K562 (cell line): ENCODE data around the gene PAFAH1B2. TPM values are rescaled to one million over a fixed set of nuclear protein-coding genes. Genes with fewer than 3 reads are reported as not detected.

Source experiments
- ATAC-seq: fragments of 200-7000 bp; cut with Tn5 transposase; 3 replicates; pipeline ENCODE4 v1.9.1; 2020; ENCODE audit warnings: moderate library complexity
- BruUV-seq: library from RNA; stranded (reverse); fragments of 400-500 nt; replicated peaks from 2 replicates; lab custom pipeline; 2021; lab: Mats Ljungman, UMichigan
- CTCF ChIA-PET: fragments of 300-600 bp; formaldehyde crosslinking; extraction: SDS; loops from one replicate; lab custom pipeline; 2021; ENCODE audit warnings: low intra/inter-chr PET ratio; lab: Yijun Ruan, JAX
- POLR2A ChIA-PET: fragments of 300-600, 350-650 bp; sonication (Branson Sonifier 250); formaldehyde crosslinking; extraction: SDS; loops from one replicate; lab custom pipeline; 2021; ENCODE audit warnings: antibody characterized with exemption, inconsistent platforms; lab: Yijun Ruan, JAX
- DNase-seq, 4 experiments: peaks; one replicate each; pipeline versions ENCODE4 v3.0.0 to v3.0.0-alpha.2; 2011 to 2018; ENCODE audit warnings: low spot score in 3 of 4, mixed read lengths in 3 of 4; ENCODE audit errors: extremely low read depth in 1 of 4
- FAIRE-seq: peaks from 2 replicates; lab custom pipeline; 2011; peaks lifted over from hg19 to GRCh38; lab: Jason Lieb, UNC
- H2AFZ ChIP-seq: 2 replicates; pipeline ENCODE4 v1.6.0; 2011; ENCODE audit warnings: low read depth, low read length, control low read depth, inconsistent platforms
- H3K27ac ChIP-seq: fragments of 200-600 bp; 3 replicates; pipeline ENCODE4 v1.8.0; 2011; ENCODE audit warnings: low read depth, mild to moderate bottlenecking, control low read depth, inconsistent platforms, low read length, moderate library complexity, mixed read lengths; ENCODE audit errors: extremely low read depth
- H3K27me3 ChIP-seq, 2 experiments: fragments of 300-600 bp in 1 of 2; 2 replicates in 1 of 2; 3 replicates in 1 of 2; pipeline versions ENCODE4 v1.6.0 to v1.8.0; 2011; ENCODE audit warnings: inconsistent platforms in 2 of 2, low read length in 2 of 2, mild to moderate bottlenecking in 1 of 2, mixed read lengths in 1 of 2, moderate library complexity in 1 of 2; ENCODE audit not compliant: control insufficient read depth in 2 of 2, insufficient read depth in 2 of 2
- H3K36me3 ChIP-seq: fragments of 300-600 bp; 3 replicates; pipeline ENCODE4 v1.8.0; 2011; ENCODE audit warnings: mild to moderate bottlenecking, low read length, inconsistent platforms; ENCODE audit not compliant: control insufficient read depth, insufficient read depth
- H3K4me1 ChIP-seq, 2 experiments: fragments of 200-600 bp in 1 of 2; replicated peaks in 1 of 2; 2 replicates in 1 of 2; 3 replicates in 1 of 2; pipeline versions ENCODE4 v1.5.1 to v1.8.0; 2011; ENCODE audit warnings: inconsistent platforms in 2 of 2, low read length in 2 of 2, mild to moderate bottlenecking in 1 of 2, mixed read lengths in 1 of 2, moderate library complexity in 1 of 2; ENCODE audit not compliant: control insufficient read depth in 2 of 2, insufficient read depth in 2 of 2
- H3K4me2 ChIP-seq: 2 replicates; pipeline ENCODE4 v1.6.1; 2011; ENCODE audit warnings: low read length, control low read depth, inconsistent platforms, mixed read lengths; ENCODE audit not compliant: insufficient read depth
- H3K4me3 ChIP-seq: fragments of 200-600 bp; sonication (generic), shearing (Covaris generic); 2 replicates; pipeline ENCODE4 v1.5.1; 2016; ENCODE audit warnings: control low read depth, inconsistent platforms
- H3K79me2 ChIP-seq: fragments of 200-600 bp; 3 replicates; pipeline ENCODE4 v1.8.0; 2011; ENCODE audit warnings: low read length, inconsistent platforms; ENCODE audit not compliant: control insufficient read depth, insufficient read depth
- H3K9ac ChIP-seq, 2 experiments: 2 replicates each; pipeline versions ENCODE4 v1.6.0 to v1.6.1; 2011; ENCODE audit warnings: low read depth in 2 of 2, low read length in 2 of 2, control low read depth in 1 of 2, inconsistent platforms in 1 of 2, mild to moderate bottlenecking in 1 of 2, mixed read lengths in 1 of 2; ENCODE audit not compliant: insufficient read depth in 1 of 2
- H3K9me1 ChIP-seq: one replicate; pipeline ENCODE4 v1.6.0; 2011; ENCODE audit warnings: inconsistent platforms, mild to moderate bottlenecking, low read length, moderate library complexity; ENCODE audit not compliant: control insufficient read depth, insufficient read depth
- H3K9me3 ChIP-seq: replicated peaks from 2 replicates; pipeline ENCODE4 v1.5.1; 2011; ENCODE audit warnings: low read depth, low read length, inconsistent platforms; ENCODE audit not compliant: control insufficient read depth, insufficient read depth
- H4K20me1 ChIP-seq: replicated peaks from 2 replicates; pipeline ENCODE4 v1.6.1; 2011; ENCODE audit warnings: low read length, inconsistent platforms, mixed read lengths; ENCODE audit not compliant: control insufficient read depth, insufficient read depth
- CCAR2 ChIP-seq: fragments of 200-400 bp; formaldehyde crosslinking; IDR thresholded peaks from 2 replicates; pipeline ENCODE4 v1.6.1; 2017; ENCODE audit warnings: mild to moderate bottlenecking, low read depth, low read length
- POLR2G ChIP-seq: fragments of 200-400 bp; formaldehyde crosslinking; IDR thresholded peaks from 2 replicates; pipeline ENCODE4 v1.6.1; 2017; ENCODE audit warnings: low read depth, mild to moderate bottlenecking, antibody characterized with exemption, low read length, moderate library complexity
- RAD21 ChIP-seq, 2 experiments: fragments of 250-450 bp in 1 of 2; fragments of 450-650 bp in 1 of 2; sonication (Bioruptor Pico) in 1 of 2; formaldehyde crosslinking in 1 of 2; IDR thresholded peaks in 1 of 2; conservative IDR thresholded peaks in 1 of 2; 2 replicates each; pipeline versions ENCODE4 v1.4.0 to v1.8.0; 2020 to 2022; ENCODE audit warnings: mild to moderate bottlenecking in 2 of 2, moderate library complexity in 1 of 2
- WGBS: fragments of 100-300 bp; shearing (Covaris generic); methylation state at CpG from one replicate; pipeline ENCODE4 v1.1.6; 2016; ENCODE audit warnings: low coverage, mixed read lengths; ENCODE audit not compliant: insufficient coverage; ENCODE audit errors: missing lambda C conversion rate; 5-methylcytosine and 5-hydroxymethylcytosine counted together
- in situ Hi-C: fragments of 300-500 bp; cut with MboI; formaldehyde crosslinking; loops from 4 replicates; pipeline ENCODE4 v1.15.0; 2018; ENCODE audit warnings: inconsistent platforms, mixed read lengths
- intact Hi-C: fragments of 100-400 bp; cut with micrococcal nuclease; formaldehyde crosslinking; loops from 2 replicates; pipeline ENCODE4 v1.14.2; 2022
- polyA plus RNA-seq, 8 experiments: library from polyadenylated mRNA; depleted of rRNA in 4 of 8; stranded (reverse) in 5 of 8; unstranded in 3 of 8; fragments of >200 nt; fragmentation: Nextera tagmentation in 2 of 8; fragmentation: Illumina TruSeq in 1 of 8; extraction: Ambion mirVana in 2 of 8; extraction: Trizol in 1 of 8; gene quantifications; 2 replicates each; pipeline versions ENCODE4 v1.2.1 to v1.2.3, GENCODE V29; 2011 to 2014; ENCODE audit warnings: inconsistent platforms in 1 of 8, missing spikeins in 1 of 8
- total RNA-seq, 7 experiments: library from RNA; depleted of rRNA in 6 of 7; stranded (reverse); fragments of >200 nt in 6 of 7; fragmentation: Illumina TruSeq in 2 of 7; extraction: Trizol in 2 of 7; gene quantifications; 2 replicates each; pipeline versions ENCODE4 v1.2.1 to v1.2.3, GENCODE V29; 2011 to 2021; ENCODE audit warnings: low replicate concordance in 1 of 7
- TF ChIP-seq, protein P1 (sequence below): sonication (generic); formaldehyde crosslinking; IDR thresholded peaks from 2 replicates; pipeline ENCODE4 v1.8.0; 2022; ENCODE audit warnings: mild to moderate bottlenecking, missing genetic modification reagents
- TF ChIP-seq, protein P2 (sequence below), 3 experiments: fragments of 200-800 bp in 1 of 3; sonication (Bioruptor generic) in 1 of 3; sonication (generic) in 1 of 3; formaldehyde crosslinking in 1 of 3; IDR thresholded peaks; 2 replicates each; pipeline versions ENCODE4 v1.6.1 to v1.8.0; 2016 to 2022; ENCODE audit warnings: mild to moderate bottlenecking in 2 of 3, missing compliant biosample characterization in 2 of 3, missing genetic modification characterization in 2 of 3, missing genetic modification reagents in 1 of 3

The PAFAH1B2 gene
- total and polyA plus RNA-seq, 9 of the 15 experiments (the other 6 are each of a cell fraction or from before 2014, with no cell fraction given): 27.8 to 94.7 (median 64.9) TPM

DNA sequence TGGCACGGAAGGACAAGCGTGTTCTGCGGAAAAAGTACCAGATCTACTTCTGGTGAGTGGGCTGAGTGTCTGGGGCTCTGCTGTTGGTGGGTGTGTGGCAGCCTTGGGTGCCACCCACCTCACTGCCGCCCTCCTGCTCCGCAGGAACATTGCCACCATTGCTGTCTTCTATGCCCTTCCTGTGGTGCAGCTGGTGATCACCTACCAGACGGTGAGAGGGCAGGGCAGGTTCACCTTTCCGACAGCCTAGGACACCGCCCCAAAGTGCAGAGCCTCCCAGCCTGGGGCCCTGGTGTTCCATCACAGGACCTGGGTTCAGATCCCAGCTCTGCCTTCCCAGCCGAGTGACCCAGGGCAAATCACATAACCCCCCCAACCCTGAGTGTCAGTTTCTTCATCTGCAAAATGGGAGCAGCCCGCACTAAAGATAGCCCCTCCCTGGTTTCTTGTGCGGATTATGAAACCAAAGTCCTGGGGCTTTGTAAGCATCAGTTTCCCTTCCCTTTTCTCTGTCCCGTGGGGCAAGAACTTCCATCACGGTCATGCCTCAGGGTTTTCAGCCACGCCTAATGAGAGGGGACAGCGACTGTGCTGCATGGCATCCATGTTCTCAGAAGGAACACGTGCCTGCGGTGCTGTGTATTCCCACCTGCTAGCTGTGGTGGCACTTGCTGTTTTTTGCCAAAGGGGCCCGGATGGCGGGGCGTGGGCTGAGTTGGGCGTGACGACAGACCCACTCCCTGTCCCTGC, 45.3 kb downstream of the PAFAH1B2 start:
- Histone ChIP-seq H3K4me1 (0 out of 5 replicates have a peak, but pooled peaks cover 0 to 4% of the 10 kb centered on the region in 2 experiments), H3K36me3 (peaks cover 47% of the 10 kb centered on the region; the same call in 1 of the 3 replicates), H3K9me3 (no peaks in the 10 kb centered on the region), H2AFZ (no peak overlapping the region), H3K4me3 (no peak overlapping the region), H3K4me2 (no peak overlapping the region), H3K79me2 (no peaks in the 10 kb centered on the region), H4K20me1 (0 out of 2 replicates have a peak, but pooled peaks cover 3% of the 10 kb centered on the region), H3K9me1 (no peaks in the 10 kb centered on the region), H3K27me3 (no peaks in the 10 kb centered on the region), H3K9ac (peak overlapping the region in 1 of 2 experiments; percentile 13; a peak in 1 of 4 replicates), H3K27ac (no peak overlapping the region)
- ChIA-PET CTCF (interaction anchor here (0.6 kb wide), 1 partner anchor 448 kb away, joined by 3 read pairs; no protein-coding TSS in a partner anchor), POLR2A (no interaction called here)
- TF ChIP-seq, protein P1, sequence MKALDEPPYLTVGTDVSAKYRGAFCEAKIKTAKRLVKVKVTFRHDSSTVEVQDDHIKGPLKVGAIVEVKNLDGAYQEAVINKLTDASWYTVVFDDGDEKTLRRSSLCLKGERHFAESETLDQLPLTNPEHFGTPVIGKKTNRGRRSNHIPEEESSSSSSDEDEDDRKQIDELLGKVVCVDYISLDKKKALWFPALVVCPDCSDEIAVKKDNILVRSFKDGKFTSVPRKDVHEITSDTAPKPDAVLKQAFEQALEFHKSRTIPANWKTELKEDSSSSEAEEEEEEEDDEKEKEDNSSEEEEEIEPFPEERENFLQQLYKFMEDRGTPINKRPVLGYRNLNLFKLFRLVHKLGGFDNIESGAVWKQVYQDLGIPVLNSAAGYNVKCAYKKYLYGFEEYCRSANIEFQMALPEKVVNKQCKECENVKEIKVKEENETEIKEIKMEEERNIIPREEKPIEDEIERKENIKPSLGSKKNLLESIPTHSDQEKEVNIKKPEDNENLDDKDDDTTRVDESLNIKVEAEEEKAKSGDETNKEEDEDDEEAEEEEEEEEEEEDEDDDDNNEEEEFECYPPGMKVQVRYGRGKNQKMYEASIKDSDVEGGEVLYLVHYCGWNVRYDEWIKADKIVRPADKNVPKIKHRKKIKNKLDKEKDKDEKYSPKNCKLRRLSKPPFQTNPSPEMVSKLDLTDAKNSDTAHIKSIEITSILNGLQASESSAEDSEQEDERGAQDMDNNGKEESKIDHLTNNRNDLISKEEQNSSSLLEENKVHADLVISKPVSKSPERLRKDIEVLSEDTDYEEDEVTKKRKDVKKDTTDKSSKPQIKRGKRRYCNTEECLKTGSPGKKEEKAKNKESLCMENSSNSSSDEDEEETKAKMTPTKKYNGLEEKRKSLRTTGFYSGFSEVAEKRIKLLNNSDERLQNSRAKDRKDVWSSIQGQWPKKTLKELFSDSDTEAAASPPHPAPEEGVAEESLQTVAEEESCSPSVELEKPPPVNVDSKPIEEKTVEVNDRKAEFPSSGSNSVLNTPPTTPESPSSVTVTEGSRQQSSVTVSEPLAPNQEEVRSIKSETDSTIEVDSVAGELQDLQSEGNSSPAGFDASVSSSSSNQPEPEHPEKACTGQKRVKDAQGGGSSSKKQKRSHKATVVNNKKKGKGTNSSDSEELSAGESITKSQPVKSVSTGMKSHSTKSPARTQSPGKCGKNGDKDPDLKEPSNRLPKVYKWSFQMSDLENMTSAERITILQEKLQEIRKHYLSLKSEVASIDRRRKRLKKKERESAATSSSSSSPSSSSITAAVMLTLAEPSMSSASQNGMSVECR (CRISPR knock-in tag): 0 out of 2 replicates have a peak, but pooled peaks have one; percentile 34
- TF ChIP-seq, protein P2, sequence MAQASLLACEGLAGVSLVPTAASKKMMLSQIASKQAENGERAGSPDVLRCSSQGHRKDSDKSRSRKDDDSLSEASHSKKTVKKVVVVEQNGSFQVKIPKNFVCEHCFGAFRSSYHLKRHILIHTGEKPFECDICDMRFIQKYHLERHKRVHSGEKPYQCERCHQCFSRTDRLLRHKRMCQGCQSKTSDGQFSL (CRISPR knock-in tag; IDR thresholded peaks at IDR 0.05): 0 out of 2 replicates have a peak, but pooled peaks have one; percentile 39
- TF ChIP-seq, protein P2 (tag; IDR thresholded peaks at IDR 0.05): 0 out of 4 replicates have a peak, but pooled peaks of 1 of the 2 experiments have one; percentile 33
- no peak for TF ChIP-seq CCAR2
- peak; percentile 8; the same call in 1 of the 2 replicates for TF ChIP-seq POLR2G
- TF ChIP-seq RAD21 (CRISPR knock-in tag; conservative IDR thresholded peaks at IDR 0.05 in 1 of 2, IDR thresholded peaks at IDR 0.05 in 1 of 2): no peak
- FAIRE-seq: no peak
- no TSS peak for BruUV-seq
- no peak for ATAC-seq
- 92% methylated on average over 19 of the region's 22 CpGs for WGBS
- intact Hi-C loops (no loop called here), in situ Hi-C loops (no loop called here)
- no peak for DNase-seq
